NCI-H1417 treated with DMSO at 0.1 percent for 48 hours (cell line): ENCODE data around the gene LTBP1.
"Not testable (repeated sequence)": the region's sequence is repeated elsewhere in the genome, so short reads cannot be mapped to it uniquely, and the experiment has no call there.

Source experiments
- DNase-seq: peaks from one replicate; lab custom pipeline; 2025; lab: John Stamatoyannopoulos, UW

LTBP1 gene

DNA sequence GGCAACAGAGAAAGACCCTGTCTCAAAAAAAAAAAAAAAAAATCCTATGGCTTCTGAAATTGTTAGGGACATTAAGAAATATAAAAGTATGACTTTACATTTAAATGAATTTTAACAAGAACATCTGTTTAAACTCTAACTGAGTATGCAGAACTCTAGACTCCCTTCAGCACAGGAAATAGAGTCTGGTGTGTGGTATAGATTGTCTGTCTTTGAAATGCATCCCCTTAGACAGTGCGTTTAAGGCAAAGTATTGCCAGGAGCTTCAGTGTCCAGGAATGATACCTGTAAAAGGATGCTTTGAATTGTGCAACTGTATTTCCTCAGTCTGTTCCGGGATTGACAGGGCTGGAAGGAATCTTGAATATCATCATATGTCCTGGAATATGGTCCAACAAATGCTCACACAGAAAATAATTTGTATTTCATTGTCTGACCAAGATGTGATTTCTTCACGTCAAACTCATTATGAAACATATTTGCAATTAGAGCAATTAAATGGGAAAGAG, 396.7 kb downstream of the LTBP1 start:
- no peak for DNase-seq

DNA sequence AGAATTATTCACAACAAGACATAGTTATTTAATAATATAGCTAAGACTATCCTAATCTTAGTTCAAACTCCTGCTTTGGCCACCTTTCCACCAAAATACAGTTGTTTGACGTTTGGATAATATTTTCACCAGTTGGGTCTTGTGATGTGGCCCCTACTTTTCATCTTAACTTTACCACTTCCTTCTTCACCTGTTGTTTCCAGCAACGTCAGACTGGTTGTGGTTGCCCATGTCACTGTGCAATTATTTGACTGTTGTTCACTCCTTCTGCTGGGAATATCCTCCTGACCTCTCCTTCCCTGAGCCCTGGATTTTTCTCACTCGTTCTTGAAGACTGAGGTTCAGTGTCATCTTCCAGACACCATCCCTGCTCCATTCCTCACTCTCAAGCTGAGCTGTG, 397.5 kb downstream of the LTBP1 start:
- DNase-seq = no peak

DNA sequence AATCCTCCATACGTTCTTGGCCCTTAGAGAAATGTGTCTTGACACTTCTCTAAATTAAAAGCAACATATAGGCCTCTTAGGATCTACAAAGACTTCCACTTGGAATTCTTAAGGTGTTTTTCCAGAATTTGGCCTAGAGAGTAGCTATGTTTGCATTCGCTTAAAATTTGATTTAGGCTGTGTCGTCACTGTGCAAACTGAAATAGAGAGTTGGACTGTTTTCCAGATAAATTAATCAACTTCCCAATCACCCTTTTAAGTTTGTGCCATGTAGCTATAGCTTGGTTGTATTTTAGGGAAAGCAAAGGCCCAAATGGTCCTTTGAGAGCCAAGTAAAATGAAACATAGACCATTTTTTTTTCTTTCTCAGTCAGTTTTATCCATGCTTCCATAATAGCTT, 401.1 kb downstream of the LTBP1 start:
- no peak for DNase-seq

DNA sequence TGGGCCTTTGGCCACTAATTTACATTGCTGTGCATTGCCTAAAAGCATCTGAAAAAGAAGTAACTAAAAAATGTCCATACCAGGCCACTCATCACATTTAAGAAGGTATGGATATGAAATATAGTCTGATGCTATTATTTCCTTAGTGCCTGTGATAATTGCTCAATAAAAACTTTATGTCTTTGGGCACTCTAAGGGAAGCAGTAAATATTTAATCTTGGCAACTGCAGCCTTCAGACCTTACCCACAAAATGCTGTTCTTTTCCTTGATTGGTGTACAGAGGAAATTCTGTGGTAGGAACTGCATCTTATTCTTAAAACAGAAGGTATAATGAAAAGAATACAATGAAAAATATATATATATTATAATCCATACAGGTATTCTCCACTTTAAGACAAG, 403.9 kb downstream of the LTBP1 start:
- DNase-seq = no peak

DNA sequence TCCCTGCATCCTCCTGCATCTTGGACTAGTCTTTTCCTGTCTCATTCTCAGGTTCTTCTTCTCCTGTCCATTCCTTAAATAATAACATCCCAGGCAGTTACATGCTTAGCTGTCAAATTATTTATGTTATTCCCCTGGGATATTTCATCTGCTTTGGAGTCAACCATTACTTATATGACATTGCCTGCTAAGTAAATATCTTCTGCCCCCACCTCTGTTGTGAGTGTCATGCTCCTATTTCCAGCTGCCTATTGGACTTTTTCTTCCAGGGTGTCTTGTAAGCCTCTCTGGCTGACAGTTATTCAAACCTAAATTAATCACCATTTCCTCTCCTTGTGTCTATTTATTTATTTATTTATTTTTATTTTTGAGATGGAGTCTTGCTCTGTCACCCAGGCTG, 405.0 kb downstream of the LTBP1 start:
- DNase-seq = no peak

DNA sequence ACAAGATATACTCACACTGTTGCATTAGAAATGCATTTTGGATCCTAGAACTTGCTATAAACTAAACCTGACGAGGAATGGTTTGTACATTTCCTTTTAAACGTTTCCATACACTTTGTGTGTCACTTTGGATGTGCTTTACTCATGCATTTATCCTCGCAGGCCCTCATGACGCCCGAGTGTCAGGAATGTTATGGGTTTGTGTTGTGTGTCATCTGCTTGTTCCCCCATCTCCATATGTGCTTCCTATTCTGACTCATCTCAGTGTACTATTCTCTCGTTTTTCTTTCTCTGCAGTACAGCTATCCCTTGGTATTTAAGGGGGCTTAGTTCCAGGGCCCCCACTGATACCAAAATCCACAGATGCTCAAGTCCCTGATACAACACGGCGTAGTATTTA, 408.2 kb downstream of the LTBP1 start:
- DNase-seq = no peak

DNA sequence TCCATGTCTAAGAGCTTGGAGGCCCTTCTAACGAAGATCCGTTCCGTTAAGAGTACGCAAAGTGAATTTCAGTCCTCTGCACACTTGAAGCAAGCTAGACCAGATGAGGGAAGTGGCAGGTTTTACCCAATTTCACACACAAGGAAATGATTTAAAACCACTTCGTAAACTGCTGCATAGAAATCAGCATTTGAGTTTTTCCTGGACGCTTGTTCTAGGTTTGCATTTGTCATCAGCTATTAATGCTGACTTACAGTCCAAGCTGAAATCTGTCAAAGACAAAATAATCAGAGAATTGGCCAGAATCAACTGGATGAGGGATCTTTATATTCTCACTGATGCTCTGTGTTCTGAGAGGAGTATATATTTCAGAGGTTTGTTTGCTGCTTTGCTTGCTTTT, 412.1 kb downstream of the LTBP1 start:
- no peak for DNase-seq

DNA sequence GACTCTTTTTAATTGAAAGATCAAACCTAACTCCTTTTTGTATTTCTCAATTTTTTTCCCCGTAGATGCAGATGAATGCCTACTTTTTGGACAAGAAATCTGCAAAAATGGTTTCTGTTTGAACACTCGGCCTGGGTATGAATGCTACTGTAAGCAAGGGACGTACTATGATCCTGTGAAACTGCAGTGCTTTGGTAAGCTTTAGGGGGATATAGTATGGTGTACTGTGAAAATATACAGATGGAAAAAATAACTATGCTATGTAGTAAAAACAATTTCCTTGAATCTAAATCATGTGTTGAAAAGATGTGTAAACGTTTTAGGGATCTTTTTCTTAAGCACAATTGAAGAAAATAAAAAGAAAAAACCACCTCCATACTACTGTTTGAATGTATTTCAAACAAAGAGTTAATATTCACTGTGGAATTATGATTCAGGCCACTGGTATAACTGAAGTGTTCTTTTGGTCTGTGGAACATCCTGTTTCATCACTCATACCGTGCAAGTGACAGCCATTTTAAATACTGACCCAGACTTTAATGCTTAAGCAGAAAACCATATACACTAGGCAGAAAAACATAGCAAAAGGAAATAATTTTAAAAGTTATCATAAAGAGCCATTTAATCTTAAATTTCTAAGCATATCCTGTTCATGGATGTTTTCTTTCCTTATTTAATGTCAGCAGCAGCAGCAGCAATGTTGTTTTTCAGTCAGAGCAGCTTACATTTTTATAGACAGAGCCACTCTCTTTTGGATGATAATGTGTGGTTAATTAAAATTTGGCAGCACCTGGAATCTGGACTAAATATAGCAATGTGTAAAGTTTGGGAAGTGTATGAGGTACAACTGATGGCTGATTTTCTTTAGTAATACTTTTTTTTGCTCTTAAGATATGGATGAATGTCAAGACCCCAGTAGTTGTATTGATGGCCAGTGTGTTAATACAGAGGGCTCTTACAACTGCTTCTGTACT, 416.9 kb downstream of the LTBP1 start:
- no peak for DNase-seq

DNA sequence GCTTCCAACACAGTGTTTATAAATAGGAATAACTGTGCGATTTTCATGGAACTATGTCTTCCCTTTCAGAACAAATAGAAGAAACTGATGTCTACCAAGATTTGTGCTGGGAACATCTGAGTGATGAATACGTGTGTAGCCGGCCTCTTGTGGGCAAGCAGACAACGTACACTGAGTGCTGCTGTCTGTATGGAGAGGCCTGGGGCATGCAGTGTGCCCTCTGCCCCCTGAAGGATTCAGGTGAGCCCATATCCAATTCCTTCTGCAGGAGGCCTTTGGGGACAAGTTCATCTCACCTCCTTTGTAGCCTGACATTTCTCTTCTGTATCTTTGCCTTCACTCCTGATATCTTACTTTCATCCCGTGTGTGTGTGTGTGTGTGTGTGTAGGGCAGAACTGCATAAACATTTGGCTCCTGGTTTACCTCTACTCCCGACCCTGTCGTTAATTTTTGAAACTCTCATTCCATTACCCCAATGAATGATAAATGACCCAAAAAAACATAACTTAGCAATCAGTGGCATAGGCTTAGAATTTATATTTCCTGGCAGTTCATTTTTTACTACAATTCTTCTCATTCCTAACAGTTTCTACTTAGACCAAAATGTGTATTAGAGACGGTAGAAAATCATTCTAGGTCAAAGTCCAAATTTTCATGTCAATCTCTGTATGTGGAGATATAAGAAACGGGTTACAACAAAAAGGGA, 418.7 kb downstream of the LTBP1 start:
- DNase-seq = no peak

DNA sequence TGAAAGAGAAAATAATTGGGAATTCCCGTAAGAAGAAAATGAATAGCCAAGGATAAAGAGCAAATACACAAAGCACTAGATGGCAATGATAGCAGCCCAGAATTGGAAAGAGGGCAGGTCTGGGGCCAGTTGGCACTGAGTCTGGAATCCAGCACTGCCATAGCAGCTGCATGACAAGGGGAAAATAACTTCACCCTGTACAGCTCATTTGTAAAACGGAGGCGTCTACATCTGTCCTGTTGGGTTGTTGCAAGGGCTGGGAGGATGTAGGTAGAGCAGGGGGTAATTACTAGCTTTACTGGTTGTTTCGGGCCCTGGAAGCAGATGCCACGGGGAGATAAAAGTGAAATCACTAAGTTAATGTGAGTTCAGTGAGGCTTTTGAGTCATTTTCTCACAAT, 419.7 kb downstream of the LTBP1 start:
- DNase-seq = no peak

DNA sequence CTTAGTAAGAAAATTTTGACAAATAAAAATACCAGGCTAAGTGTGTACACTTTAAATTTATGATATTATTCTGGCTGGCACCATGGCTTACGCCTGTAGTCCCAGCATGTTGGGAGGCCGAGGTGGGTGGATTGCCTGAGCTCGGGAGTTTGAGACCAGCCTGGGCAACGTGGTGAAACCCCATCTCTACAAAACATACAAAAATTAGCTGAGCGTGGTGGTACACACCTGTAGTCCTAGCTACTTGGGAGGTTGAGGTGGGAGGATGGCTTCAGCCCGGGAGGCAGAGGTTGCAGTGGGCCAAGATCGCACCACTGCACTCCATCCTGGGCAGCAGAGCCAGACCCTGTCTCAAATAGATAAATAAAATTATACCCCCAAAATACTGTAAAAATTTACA, 421.8 kb downstream of the LTBP1 start:
- not testable (repeated sequence) for DNase-seq

DNA sequence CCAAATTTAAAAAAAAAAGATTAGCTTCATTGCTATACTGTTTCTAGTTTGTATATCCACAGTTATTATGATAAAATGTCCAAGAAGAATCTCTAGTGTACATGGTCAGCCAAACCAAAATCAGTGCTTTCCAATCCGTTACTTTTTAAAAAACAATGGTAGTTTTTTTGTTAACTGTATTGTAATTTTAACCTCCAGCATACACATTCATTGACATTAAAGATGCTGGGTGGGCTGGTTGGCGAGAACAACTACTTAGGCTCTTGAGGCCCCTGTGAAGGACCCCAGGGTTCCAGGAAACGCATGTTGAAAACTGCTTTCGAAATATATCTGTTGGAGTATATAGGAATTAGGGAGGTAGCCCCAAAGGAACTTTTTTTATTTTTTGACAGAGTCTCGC, 422.4 kb downstream of the LTBP1 start:
- DNase-seq = no peak

DNA sequence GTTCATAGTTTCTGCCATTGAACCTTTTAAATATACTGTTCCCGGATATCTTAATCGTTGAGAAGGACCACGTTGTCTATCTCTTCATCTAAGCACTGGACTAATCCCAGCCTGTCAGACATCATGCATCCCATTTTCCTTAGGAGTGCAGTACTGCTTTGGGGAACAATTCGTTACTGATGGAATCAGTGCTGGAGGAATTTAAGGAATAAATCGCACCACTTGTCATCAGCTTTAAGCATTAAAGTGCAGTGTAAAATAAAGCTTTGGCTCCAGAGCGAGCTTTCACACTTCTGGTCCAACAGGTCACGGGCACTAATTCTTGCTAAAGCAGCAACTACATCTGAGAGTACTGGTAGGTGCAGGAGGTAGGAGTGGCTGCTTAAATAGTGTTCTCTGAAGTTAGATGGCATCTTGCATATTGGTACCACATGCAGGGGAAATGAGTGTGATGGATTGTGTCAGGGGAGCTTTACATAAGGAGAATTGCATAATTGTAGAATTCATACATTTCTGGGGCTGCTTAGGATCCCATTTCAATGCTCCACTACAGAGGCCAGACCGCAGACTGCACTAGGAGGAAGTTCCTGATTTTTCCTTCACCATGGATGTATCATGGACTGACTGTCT, 424.0 kb downstream of the LTBP1 start:
- DNase-seq = no peak

DNA sequence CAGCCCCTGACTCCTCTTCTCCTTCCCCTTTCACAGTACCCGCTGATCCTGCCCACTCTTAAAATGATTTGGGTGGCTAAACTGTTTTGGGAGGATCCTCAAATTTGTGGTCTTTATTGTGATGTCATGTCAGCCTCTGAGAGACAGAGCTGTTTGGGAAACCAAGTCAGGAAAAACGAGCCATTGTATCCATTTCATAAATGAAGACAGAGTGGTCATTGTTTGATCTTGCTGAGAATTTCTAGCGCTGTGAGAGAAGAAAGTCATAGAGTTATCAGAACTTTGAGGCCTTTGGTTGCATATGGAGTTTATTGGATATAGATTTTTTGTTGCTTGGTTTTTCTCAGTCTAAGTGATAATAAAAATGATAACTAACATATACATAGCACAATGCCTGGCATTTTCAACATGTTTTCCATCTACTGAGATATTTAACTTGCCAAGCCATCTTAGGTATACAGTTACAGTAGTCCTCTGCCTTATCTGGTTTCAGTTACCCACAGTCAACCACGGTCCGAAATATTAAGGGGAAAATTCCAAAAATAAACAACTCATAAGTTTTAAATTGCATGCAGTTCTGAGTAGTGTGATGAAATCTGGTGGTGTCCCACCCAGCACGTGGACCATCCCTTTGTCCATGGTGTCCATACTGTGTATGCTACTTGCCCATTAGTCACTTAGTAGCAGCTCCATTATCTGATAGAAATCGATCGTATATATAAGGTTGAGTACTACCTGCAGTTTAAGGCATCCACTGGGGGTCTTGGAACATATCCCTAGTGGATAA, 424.7 kb downstream of the LTBP1 start:
- no peak for DNase-seq

DNA sequence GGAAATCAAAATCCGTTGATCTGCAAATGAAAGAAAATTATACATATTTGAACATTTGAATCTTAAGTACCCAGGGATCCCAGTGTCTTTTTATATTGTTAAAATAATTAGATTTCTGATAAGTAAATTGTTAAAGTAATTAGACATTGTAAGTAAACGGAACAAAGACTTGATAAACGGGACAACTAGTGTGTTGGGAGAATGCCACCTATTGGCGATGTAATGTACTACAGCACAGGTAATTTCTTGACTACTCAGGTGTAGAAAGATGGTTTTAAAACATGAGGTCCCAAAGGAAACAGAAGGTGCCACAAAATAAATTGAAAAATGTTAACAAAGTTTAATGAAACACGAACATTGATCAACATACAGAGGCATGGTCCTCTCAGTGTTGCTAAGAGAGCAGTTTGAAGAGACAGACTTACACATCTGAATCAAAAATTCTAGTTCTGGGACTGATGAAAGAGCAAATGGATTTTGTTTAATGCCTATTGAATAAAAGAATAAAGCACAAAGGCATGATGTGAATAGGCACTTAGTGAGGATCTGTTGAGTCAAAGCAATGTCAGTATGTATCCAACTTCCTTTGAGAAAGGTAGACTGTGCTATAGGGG, 426.3 kb downstream of the LTBP1 start:
- DNase-seq = peak; percentile 53

DNA sequence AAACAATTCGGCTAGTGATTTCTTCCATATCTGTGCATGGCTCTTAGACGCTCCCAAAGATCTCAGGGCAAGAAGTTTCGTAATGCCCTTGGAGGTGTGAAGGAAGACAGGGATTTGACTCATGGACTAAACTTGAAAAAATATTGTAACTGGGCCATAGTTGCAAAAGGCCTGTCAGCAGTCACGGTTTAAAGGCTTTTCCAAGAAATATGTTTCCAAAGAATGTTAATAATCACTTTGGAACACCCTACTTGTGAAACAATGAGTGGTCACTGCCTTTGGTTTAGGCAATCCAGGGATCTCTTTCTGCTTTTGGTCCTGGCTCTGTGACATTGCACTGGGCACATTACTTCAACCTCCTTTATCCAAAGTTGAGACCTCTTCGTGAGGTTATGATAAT, 427.2 kb downstream of the LTBP1 start:
- no peak for DNase-seq

DNA sequence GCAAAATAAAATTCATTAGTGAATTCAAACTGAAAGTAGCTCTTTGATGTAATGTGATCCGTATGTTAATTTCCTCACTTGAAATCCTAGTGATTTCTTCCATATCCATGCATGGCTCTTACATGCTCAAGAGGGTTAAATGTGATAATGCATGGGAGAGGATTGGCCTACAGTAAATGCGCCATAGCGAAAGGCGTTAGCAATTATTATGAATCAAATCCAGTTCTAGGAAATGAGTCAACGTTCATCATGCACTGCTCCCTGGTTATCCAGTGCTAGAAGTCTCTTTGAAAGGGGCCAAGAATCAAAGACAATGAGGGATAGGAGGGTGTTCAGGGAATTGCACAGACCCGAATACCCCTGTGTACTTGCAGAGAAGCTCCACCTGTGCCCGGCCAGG, 428.3 kb downstream of the LTBP1 start:
- DNase-seq = no peak

DNA sequence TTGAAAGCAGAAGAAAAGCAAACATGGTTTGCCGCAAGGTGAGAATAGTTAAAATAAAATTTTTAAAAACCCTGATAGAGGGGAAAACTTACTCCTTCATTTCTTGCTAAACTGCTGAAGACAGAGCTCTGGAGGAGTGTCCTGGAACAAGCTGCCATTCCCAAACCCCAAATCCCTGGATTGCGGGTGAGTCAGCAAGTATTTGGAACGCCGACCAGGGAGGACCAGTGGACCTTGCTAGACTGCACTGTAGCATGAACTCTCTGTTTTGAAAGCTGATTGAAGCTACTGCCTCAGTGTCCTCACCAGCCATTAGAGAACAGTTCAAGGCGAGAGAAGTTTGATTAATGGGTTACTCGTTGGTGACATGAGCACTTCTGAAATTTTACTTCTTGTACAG, 430.3 kb downstream of the LTBP1 start:
- DNase-seq = no peak

DNA sequence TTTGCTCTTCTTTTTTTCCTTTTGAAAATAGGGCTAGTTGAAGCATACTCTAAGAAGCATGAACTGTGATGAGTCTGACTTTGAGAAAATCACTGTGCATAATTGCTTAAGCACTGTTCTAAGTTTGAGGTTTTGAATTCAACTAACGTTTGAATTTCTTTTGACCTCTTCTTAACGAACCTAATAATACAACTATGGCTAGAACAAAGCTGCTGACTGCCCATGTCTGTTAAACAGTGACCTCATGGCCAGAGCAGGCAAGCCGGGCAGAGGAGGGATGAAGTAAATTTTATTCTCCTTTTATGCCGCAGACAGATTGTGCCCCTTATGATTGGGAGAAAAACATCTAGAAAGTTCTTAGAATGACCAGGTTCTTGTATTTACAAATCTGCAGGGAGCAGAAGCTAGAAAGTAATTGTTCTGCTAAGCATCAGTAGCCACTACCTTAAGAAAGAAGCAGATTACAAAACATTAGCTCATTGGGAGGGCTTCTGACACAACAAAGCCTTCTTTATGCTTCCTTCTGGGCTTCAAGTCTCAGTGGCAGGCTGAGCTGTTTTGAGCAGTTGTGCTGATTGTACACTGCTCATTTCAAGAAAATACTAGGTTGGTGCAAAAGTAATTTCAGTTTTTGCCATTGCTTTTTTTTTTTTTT, 431.9 kb downstream of the LTBP1 start:
- DNase-seq = no peak

DNA sequence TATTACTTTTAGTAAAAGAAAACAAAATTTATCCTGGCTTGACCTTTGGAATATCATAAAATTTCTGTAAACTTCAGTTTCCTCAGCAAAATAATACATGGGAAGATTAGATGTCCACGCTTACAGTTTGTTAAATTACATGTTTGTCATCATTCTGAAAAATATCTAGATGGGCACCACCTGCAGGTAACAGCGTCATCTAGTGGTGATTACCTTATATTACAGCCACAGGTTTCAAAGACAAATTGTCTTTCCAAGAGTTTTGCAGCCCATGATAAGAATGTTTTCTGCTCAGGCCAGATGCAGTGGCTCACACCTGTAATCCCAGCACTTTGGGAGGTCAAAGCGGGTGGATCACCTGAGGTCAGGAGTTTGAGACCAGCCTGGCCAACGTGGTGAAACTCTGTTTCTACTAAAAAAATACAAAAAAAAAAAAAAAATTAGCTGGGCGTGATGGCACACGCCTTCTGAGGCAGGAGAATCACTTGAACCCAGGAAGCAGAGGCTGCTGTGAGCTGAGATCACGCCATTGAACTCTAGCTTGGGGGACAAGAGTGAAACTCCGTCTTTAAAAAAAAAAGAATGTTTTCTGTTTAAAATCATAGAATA, 433.4 kb downstream of the LTBP1 start:
- DNase-seq = no peak

DNA sequence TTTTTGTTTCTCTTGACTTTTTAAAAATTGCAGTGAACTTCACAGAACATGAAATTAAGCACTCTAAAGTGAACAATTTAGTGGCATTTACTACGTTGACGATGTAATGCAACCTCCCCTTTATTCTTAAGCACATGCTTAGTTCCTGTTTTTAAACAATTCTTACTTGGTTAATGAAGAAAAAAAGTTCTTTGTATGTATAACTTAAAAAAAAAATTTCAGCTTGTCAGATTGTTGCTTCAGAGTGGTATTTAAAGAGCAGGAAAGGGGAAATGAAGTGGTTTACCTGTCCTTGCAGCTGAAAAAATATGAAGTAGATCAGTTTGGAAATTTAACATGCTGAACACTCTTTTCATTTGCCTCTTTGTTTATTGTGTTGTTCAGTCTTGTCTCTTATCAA, 434.0 kb downstream of the LTBP1 start:
- no peak for DNase-seq
